ENCODE data around the gene VPS26C.
A peak's percentile ranks its signal among the peaks of the same experiment; 100 is the strongest.
"Not testable (repeated sequence)": the region's sequence is repeated elsewhere in the genome, so short reads cannot be mapped to it uniquely, and the experiment has no call there.

The VPS26C gene

DNA sequence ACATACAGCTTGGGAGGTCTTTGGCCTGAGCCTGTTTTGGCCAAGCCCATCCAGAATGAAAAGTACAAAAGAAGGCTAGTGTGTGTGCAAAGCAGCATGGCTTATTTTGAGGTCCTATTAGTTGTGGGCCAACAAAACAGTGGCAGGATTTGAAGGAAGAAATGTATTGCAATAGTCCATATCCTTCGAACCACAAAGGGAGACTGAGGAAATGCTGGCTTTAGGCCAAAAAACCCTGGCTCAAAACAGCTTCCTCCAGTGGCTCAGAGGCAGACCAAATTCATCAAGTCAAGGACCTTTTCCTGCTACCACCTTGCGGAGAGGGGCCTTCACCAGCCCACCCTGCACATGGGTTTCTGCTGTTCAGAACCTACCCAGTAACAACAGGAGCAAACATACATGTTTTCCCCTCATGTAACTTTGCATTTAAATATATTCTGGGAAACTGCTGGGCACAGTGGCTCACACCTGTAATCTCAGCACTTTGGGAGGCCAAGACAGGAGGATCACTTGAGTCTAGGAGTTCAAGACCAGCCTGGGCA lies 43.3 kb downstream of the VPS26C start:
- DNase-seq (ENCODE audit: low read depth) = no peak
- H3K4me3 ChIP-seq (ENCODE audit: low read length) = no peak overlapping the region
- TF ChIP-seq, protein P1, sequence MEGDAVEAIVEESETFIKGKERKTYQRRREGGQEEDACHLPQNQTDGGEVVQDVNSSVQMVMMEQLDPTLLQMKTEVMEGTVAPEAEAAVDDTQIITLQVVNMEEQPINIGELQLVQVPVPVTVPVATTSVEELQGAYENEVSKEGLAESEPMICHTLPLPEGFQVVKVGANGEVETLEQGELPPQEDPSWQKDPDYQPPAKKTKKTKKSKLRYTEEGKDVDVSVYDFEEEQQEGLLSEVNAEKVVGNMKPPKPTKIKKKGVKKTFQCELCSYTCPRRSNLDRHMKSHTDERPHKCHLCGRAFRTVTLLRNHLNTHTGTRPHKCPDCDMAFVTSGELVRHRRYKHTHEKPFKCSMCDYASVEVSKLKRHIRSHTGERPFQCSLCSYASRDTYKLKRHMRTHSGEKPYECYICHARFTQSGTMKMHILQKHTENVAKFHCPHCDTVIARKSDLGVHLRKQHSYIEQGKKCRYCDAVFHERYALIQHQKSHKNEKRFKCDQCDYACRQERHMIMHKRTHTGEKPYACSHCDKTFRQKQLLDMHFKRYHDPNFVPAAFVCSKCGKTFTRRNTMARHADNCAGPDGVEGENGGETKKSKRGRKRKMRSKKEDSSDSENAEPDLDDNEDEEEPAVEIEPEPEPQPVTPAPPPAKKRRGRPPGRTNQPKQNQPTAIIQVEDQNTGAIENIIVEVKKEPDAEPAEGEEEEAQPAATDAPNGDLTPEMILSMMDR (IDR thresholded peaks at IDR 0.05; ENCODE audit: insufficient read depth, low read depth, low read length, missing control alignments) = no peak

- not testable (repeated sequence) for H3K4me3 ChIP-seq (ENCODE audit: low read length); DNase-seq (ENCODE audit: low read depth)
These were observed 44.9 kb downstream of the VPS26C start for GRCh38 chr21:37222248-37222647.

DNA sequence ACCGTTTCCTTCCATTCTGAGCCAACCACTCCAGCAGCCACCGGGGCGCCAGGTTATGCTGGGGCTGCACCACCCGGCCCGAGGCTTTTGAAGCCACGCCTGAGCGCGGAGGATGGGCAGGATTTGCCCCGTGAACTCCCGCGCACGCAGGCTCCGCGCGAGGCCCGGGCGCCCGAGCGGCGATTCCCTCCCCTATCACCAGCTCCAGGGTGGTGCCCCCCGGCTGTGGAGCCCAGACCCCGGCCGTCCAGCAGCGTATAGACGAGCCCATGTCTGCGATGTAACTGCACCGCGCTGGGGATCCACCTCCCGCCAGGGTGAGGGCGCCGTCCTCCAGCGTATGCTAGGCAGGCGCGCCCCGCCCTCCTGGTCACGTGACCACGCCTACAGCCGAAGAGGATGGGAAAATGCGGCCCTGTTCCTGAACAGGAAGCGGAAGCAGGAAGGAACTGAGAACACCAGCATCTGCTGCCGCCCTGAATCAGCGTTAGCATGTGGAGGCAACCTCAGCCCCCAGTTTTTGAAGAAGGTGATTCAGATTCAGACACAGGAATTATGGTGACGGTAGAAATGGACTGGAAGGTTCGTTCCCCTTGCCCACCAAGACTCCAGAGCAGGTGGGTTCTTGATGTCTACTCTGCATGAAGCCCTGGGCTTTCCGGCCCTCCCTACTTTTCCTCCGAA lies 46.0 kb downstream of the VPS26C start:
- peak; percentile 93 for DNase-seq (ENCODE audit: low read depth)
- TF ChIP-seq, protein P1 (IDR thresholded peaks at IDR 0.05; ENCODE audit: insufficient read depth, low read depth, low read length, missing control alignments) = peak; percentile 33
- H3K4me3 ChIP-seq (ENCODE audit: low read length) = peak overlapping the region; percentile 69

GRCh38 chr21:37220433-37220980 lies 46.6 kb downstream of the VPS26C start:
- peak overlapping the region; percentile 69 for H3K4me3 ChIP-seq (ENCODE audit: low read length)
- DNase-seq (ENCODE audit: low read depth) = peak; percentile 27
- TF ChIP-seq, protein P1 (IDR thresholded peaks at IDR 0.05; ENCODE audit: insufficient read depth, low read depth, low read length, missing control alignments) = no peak

GRCh38 chr21:37219761-37220432 lies 47.2 kb downstream of the VPS26C start:
- TF ChIP-seq, protein P1 (IDR thresholded peaks at IDR 0.05; ENCODE audit: insufficient read depth, low read depth, low read length, missing control alignments) = no peak
- DNase-seq (ENCODE audit: low read depth) = no peak
- peak overlapping the region; percentile 69 for H3K4me3 ChIP-seq (ENCODE audit: low read length)

DNA sequence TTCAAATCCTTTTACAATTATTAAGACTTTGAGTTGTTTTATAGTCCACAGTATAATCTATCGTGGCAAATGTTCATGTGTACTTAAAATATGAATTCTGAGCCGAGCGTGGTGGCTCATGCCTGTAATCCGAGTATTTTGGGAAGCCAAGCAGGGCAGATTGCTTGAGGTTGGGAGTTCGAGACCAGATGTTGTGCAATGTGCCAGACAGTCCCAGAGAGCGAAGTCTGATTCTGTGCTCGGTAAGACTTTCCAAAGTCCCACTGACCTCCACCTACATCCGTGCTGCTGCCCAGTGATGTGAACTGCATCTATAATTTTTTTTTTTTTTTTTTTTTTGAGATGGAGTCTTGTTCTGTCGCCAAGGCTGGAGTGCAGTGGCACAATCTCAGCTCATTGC lies 52.2 kb downstream of the VPS26C start:
- TF ChIP-seq, protein P1 (IDR thresholded peaks at IDR 0.05; ENCODE audit: insufficient read depth, low read depth, low read length, missing control alignments) = no peak
- H3K4me3 ChIP-seq (ENCODE audit: low read length) = no peak overlapping the region
- DNase-seq (ENCODE audit: low read depth) = no peak

- no peak for DNase-seq (ENCODE audit: low read depth)
- H3K4me3 ChIP-seq (ENCODE audit: low read length) = no peak overlapping the region
- TF ChIP-seq, protein P1 (IDR thresholded peaks at IDR 0.05; ENCODE audit: insufficient read depth, low read depth, low read length, missing control alignments) = no peak
These were observed 56.3 kb downstream of the VPS26C start for GRCh38 chr21:37210799-37211198.

Data from epithelial cell of esophagus (primary cell).